ENCODE data around the gene RECQL. TPM values are rescaled to one million over a fixed set of nuclear protein-coding genes. Genes with fewer than 3 reads are reported as not detected.

RECQL gene
- total RNA-seq = 79.0 and 111 TPM in 2 replicates

GRCh38 chr12:21501258-21502163 lies at the start of gene RECQL, which contains the start of gene GOLT1B:
RECQL (minus strand) TSS chr12:21501635; CDS start chr12:21499570, 2,065 bp downstream.
GOLT1B (plus strand) TSS chr12:21501789; CDS start chr12:21501924, 135 bp downstream.

GRCh38 chr12:21526053-21526452 lies 24.6 kb upstream of the RECQL start, which contains the start of gene SPX:
SPX (plus strand) TSS chr12:21526296; CDS start chr12:21526473, 177 bp downstream.

Other genes starting within 250 kb of the RECQL start
- gene SLCO1A2, start 166.7 kb downstream of the RECQL start, total RNA-seq = not detected in 2 replicates
- gene IAPP, start 128.7 kb downstream of the RECQL start, total RNA-seq = not detected in 2 replicates
- gene PYROXD1, start 64.0 kb downstream of the RECQL start, total RNA-seq = 7.7 and 11.1 TPM in 2 replicates
- 42.3 and 51.0 TPM in 2 replicates for gene GOLT1B, start 154 bp upstream of the RECQL start, total RNA-seq
- gene SPX, start 24.7 kb upstream of the RECQL start, total RNA-seq = under 0.01 and 0.98 TPM in 2 replicates
- not detected in 2 replicates for gene GYS2, start 103.2 kb upstream of the RECQL start, total RNA-seq
- gene LDHB, start 156.2 kb upstream of the RECQL start, total RNA-seq = 479 and 548 TPM in 2 replicates

Measured in subcutaneous preadipocyte (primary cell).